IgD-negative memory B cell (primary cell): ENCODE measurements around the gene MARCKS. TPM values are rescaled to one million over a fixed set of nuclear protein-coding genes. Genes with fewer than 3 reads are reported as not detected.

Experiments
- polyA plus RNA-seq: library from polyadenylated mRNA; unstranded; fragments of 300-500 nt; fragmentation: Illumina TruSeq; gene quantifications from one replicate; pipeline ENCODE4 v1.2.3, GENCODE V29; 2021

The MARCKS gene
- polyA plus RNA-seq, 1 donor from 2014 or later: 17.7 TPM

Other genes starting within 250 kb of the MARCKS start
- 68.6 TPM for gene HDAC2, start 113.8 kb downstream of the MARCKS start, polyA plus RNA-seq